ENCODE results near the gene FOXR1.
"Not testable (repeated sequence)": the region's sequence is repeated elsewhere in the genome, so short reads cannot be mapped to it uniquely, and the experiment has no call there.

The FOXR1 gene

GRCh38 chr11:118997627-118998387 is 26.2 kb downstream of the FOXR1 start, which contains the start of gene CENATAC:
TSS of gene CENATAC (plus strand) at chr11:118998138. CDS start at chr11:118998198, 60 bp downstream.
- DNase-seq (ENCODE audit: low read depth): peak; percentile 91

DNA sequence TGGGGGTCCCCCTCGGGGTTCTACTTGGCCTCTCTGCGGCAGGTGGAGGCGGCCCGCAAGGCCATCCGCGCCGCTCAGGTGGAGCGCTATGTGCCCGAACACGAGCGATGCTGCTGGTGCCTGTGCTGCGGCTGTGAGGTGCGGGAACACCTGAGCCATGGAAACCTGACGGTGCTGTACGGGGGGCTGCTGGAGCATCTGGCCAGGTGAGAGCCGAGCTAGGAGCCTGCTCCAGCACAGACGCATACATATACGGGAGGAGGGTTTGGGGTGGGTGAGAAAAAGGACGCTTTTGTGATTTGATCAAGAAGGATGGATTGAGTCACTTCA is 26.8 kb downstream of the FOXR1 start:
- DNase-seq (ENCODE audit: low read depth): no peak

DNA sequence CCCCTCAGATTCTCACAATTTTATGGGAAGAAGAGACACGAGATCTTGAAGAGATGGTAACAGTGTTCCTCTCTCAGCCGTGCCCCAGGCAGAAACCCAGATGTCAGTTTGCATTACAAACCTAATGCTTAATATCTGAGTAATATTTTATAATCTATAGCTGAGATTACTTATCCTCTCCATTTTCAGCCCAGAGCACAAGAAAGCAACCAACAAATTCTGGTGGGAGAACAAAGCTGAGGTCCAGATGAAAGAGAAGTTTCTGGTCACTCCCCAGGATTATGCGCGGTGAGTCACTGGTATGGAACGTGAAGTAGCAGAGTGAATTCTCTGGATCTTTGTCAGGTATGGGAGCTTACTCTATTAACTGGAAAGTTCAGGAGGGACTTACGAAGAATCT is 27.3 kb downstream of the FOXR1 start:
- DNase-seq (ENCODE audit: low read depth): no peak

DNA sequence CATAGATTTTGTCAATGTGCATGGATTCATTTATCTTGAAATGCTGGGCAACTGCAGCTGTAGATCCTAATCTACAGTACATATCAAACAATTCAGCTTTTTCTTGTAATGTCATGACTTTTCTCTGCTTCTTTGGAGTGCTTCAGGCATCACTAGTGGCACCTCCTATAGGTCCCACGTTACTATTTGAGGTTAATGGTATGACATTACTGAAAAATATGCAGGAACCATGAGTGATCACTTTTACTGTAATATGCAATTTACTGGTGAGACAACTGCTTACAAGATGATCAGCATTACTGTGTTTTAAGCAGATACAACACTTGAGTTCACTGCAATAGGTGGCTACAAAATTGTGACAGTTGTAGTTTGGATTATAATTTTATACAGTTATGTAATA is 29.3 kb downstream of the FOXR1 start:
- no peak for DNase-seq (ENCODE audit: low read depth)

DNA sequence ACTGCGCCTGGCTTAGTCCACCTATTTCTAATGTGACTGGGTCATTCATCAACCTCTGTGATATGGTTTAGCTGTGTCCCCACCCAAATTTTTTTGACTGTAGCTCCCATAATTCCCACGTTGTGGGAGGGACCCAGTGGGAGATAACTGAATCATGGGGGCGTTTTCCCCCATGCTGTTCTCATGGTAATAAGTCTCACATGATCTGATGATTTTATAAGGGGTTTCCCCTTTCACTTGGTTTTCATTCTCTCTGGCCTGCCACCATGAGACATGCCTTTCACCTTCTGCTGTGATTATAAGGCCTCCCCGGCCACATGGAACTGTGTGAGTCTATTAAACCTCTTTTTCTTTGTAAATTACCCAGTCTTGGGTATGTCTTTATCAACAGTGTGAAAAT is 35.1 kb downstream of the FOXR1 start:
- DNase-seq (ENCODE audit: low read depth): no peak

DNA sequence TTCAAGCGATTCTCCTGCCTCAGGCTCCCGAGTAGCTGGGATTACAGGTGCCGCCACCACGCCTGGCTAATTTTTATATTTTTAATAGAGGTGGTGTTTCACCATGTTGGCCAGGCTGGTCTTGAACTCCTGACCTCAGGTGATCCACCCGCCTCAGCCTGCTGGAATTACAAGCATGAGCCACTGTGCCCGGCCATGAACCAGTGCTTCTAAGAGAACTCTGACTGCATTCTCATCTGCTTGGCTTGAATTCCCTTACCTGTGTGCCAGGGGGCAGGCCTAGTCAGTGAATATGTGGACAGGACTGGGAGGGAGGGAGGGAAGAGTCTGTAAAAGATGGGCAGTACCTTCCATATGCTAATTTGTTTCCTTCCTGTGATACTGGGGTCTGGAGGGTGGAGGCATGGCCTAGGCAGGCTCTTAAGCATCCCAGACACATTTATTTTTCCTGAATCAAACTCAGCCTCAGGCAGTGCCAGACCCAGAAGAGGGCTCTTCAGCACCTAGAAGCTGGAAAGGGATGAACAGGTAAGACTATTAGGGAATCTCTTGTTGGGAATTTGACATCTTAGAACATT is 40.0 kb downstream of the FOXR1 start:
- DNase-seq (ENCODE audit: low read depth): no peak

DNA sequence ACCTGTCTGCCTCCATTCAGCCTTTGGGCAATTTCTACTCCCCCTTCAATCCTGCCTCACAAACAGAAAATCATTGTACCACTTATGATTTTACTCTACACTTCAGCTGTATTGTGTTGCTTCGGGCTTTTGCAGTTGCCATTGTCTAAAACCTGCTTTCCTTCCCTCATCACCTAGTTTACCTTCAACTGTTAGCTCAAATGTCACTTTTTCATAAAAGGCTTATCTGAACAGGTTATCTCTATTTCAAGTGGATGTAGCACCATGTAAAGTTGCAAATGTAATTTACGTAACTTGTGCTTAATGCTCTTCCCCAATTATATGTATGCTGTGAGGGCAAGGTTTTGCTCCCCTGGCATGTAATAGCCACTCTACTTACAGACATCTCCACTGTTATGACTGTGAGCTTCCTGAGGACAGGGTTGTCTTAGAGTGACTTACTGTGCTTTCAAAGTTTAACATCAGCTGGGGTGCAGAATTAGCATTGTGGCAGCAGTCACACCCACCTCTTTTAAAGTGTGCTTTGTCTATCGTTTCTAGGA is 41.1 kb downstream of the FOXR1 start:
- no peak for DNase-seq (ENCODE audit: low read depth)

DNA sequence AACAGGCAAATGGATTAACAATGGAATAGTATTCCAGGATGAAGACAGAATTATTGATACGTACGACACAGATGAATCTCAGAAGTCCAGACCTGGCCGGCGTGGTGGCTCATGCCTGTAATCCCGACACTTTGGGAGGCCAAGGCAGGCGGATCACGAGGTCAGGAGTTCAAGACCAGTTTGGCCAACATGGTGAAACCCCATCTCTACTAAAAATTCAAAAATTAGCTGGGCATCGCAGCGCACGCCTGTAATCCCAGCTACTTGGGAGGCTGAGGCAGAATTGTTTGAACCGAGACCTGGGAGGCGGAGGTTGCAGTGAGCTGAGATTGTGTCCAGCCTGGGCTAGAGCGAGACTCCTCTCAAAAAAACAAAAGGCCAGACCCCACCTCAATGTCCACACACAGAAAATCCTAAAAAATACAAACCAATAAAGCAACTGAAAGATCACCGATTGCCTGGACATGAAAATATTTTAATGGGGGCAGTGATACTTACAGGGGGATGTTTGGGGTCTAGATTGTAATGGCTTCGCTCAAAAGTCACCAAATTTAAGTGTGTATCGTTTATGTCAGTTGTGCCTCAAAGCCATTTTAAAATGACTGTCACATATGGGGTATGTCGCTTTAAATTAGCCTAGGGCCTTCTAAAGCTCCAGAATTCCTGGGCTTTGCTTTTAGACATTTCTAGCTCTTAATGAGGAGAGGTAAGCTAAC is 42.8 kb downstream of the FOXR1 start:
- DNase-seq (ENCODE audit: low read depth): no peak

DNA sequence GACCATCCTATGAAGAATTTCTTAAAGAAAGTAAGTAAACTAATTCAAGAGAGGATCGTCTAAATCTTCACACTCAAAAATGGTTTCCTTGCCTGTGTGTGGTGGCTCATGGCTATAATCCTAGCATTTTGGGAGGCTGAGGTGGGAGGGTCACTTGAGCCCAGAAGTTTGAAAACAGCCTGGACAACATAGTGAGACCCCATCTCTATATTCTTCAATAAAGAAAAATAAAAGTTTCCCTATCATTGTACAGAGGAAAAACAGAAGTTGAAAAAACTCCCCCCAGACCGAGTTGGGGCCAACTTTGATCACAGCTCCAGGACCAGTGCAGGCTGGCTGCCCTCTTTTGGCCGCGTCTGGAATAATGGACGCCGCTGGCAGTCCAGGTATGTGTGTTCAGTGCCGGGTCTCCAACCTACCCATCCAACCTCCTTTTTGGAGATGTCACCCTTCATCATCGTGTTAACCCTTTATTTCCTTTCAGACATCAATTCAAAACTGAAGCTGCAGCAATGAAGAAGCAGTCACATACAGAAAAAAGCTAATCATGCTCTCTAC is 43.6 kb downstream of the FOXR1 start:
- no peak for DNase-seq (ENCODE audit: low read depth)

DNA sequence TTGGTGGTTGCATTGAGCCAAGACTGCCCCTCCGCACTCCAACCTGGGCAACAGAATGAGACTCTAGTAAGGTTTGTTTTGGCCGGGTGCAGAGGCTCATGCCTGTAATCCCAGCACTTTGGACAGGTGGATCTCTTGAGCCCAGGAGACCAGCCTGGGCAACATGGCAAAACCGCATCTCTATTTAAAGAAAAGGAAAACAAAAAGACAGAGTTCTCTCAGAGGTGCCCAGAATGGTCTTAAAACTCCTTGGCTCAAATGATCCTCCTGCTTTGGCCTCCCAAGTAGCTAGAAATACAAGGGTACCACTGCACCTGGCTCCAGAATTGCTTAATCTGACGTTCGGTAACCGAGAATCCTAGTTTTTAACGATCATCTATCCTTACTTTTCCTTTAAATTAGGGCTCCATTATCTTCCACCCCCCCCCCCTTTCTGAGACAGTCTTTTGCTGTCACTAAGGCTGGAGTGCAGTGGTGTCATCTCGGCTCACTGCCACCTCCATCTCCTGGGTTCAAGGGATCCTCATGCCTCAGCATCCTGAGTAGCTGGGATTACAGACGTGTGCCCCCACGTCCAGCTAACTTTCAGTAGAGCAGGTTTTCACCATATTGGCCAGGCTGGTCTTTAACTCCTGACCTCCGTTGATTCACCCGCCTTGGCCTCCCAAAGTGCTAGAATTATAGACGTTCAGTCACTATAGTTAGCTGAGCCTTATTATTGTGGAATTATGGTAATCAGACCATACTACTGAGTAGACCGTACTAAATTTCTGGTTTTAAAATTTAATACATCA is 44.9 kb downstream of the FOXR1 start:
- DNase-seq (ENCODE audit: low read depth): no peak

- DNase-seq (ENCODE audit: low read depth): not testable (repeated sequence)
These were observed 45.8 kb downstream of the FOXR1 start for GRCh38 chr11:119017377-119017776.

DNA sequence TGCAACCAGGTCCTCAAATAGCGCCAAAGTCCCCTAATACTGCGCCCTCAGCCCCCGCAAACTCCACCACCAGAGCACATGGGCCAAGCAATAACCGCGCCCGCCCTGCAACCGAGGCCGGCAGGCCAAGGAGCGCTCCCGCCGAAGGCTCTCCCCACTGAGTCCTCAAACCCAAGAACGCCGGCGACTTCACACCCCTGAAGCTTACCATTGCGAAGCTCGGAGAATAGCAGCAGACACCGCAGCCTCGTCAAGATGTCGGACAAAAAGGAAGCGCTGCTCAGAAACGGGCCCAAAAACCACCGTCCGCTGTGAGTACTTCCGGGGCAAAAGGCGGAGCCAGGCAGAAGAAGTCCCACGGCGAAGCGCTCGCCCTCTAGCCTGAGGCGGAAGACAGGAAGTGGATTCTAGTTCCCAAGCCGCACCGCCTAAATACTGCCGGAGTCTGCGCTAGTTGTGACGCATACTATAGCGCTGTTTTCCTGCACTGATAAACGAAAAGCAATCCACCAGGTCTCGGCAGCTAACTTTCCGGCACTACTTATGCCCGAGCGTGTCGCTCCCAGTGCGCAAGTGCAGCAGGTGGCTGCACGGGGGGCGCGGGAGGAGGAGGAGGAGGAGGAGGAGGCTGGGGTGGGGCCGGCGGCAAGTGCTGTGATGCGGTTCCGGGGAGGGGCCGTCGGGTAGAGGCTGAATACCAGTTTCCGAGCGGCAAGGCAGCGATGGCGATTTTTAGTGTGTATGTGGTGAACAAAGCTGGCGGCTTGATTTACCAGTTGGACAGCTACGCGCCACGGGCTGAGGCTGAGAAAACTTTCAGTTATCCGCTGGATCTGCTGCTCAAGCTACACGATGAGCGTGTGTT is 46.7 kb downstream of the FOXR1 start, which contains the start of the genes RPS25 and TRAPPC4:
RPS25 (minus strand) TSS at position 270 of the 865 bp plus-strand sequence; CDS start at position 211, 59 bp downstream.
TRAPPC4 (plus strand) TSS at position 693 of the 865 bp plus-strand sequence; CDS start at position 723, 30 bp downstream.
- peak; percentile 81 for DNase-seq (ENCODE audit: low read depth)

DNA sequence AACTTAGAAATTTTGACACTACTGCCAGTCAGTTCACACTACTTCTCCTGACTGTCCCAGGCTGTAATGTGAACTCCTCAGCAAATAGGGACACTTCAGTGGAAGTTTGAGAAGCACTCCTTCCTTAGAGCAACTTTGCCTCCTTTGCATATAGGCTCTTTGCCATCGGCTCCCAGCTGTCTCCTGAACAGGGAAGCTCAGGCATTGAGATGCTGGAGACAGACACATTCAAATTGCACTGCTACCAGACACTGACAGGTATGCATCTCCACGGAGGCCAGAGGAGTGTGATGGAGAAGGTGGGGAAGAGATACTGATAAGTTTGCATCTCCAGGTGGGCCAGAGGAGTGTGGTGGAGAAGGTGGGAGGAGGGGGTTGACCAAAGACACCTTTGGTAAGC is 48.4 kb downstream of the FOXR1 start:
- no peak for DNase-seq (ENCODE audit: low read depth)

GRCh38 chr11:119021631-119022030 is 50.1 kb downstream of the FOXR1 start:
- DNase-seq (ENCODE audit: low read depth): no peak

- no peak for DNase-seq (ENCODE audit: low read depth)
These were observed 52.2 kb downstream of the FOXR1 start for GRCh38 chr11:119023741-119024140.

DNA sequence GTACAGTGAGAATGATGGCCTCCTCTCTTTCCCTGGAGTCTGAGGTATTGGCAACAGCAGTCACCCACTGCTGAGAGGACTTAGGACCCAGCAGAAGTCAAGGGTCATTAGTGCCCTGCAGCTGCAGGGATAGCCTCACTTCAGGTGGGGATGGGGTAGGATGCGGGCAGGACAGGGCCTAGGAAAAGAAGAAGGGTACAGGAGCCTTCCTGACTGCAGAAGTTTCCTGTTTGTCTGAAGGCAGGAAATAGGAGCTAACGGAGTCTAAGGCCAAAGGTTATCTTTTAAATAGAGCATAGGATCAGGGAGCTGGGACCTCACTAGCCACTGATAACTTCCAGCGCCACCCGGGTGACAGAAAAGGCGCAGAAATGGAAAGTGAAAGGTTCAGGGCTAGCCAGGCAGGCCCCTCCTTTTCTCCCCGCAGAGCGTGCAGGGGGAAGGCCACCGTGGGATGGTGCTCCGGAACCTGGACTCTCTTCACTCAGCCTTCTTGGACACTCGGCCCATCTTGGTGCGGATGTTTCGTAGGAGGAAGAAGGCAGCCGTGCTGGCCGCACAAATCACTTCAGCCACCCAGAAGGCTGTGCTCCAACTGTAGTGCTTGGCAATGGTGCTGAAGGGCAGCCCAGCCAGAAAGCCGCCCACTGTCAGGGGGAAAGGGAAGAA is 53.0 kb downstream of the FOXR1 start:
- DNase-seq (ENCODE audit: low read depth): no peak

GRCh38 chr11:119025099-119025473 is 53.5 kb downstream of the FOXR1 start:
- DNase-seq (ENCODE audit: low read depth): no peak

- DNase-seq (ENCODE audit: low read depth): no peak
These were observed 54.0 kb downstream of the FOXR1 start for GRCh38 chr11:119025541-119025940.

DNA sequence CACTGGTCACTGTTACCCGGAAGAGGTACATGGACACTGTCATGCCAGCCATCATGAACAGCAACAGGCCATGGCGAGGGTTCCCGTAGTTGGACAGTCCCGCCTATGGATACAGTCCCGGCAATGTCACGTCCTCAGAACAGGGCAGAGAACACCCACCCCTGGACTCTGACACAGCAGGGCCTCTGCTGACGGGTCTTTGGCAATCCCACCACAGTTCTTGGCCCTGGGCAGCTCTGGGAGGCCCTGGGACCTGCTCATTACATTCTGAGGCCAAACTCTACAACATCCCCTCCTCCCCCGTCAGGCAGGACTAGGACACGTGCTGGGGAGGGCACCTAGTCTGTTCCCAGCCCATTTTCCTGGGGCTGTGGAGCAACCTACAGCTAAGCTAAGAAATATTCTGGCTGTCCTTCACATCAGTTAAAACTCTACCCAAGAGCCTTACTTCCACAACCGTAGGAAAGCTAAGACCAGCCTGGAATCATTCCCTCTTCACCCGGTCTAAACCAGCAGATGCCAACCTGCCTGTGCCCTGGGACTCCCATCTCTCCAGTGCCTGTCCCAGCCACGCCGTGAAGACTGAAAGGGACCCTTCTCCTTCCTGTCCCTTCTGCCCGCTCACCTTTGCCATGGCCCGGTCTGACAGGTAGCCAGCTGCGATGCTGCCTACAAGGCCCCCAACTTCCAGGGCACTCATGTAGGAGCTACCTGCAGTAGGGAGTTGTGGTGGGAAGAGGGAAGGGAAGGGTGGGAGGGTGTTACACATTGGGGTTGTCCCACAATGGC is 54.6 kb downstream of the FOXR1 start:
- DNase-seq (ENCODE audit: low read depth): no peak
